ENCODE data around the gene DERA.
"Not testable (repeated sequence)": the region's sequence is repeated elsewhere in the genome, so short reads cannot be mapped to it uniquely, and the experiment has no call there.

Gene DERA

GRCh38 chr12:15971211-15971610 lies 60.1 kb downstream of the DERA start:
- no peak for DNase-seq

DNA sequence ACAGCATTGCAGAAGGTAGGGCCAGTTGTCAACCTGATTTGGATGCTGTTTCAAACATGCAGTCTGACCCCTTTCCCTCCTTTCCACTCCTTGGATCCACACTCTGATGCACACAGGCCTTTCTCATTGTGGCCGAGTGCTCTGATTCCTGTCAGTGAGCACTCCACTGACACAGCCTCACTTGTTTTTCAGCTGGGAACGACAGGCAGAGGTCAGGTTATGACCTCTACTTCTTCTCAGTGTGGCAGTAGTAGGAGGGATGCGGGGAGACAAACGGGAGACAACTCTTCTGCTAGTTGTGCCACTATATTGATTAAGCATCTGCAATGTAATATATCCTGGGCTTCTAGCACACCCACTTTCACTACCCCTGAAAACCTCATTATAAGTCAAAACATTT lies 61.8 kb downstream of the DERA start:
- DNase-seq: no peak

GRCh38 chr12:15977999-15978951 lies 67.1 kb downstream of the DERA start:
- no peak for DNase-seq

GRCh38 chr12:15979096-15980092 lies 68.3 kb downstream of the DERA start:
- no peak for DNase-seq

- no peak for DNase-seq
Measured at GRCh38 chr12:15982071-15982470, 70.9 kb downstream of the DERA start.

DNA sequence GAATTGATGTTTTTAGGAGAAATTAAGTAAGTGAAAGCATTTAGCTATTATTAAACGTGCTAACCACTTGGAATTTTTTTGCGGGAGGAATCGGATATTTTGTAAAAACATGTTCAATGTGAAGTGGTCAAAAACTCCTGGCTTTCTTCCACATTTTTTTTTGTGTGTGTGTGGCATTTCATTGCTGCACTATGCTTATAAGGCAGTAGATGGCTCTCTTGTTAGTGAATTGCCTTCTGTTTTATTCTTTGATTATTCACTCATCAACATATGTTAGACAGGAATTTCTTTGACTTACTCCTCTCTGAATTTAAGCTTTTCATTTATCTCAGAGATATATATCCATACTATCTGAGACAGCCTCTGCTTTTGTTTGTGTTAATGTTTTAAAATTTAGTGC lies 71.3 kb downstream of the DERA start:
- DNase-seq: no peak

DNA sequence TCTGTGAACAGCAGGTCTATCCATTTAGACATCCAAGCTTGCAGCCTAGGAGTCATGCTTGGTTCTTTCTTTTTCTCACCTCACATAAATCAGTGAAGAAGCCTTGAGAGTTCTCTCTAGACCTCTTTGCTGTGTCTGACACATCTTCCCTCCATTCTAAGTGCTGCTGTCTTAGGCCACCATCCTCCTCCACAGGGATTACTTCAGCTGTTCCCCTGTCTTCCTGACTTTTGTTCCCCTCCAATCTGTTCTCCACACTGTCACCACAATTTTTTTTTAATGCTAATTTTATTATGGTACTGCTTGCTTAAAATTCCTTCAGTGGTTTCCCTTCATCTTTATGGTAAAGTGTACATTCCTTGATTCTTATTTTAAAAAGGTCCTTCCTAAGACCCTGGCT lies 71.8 kb downstream of the DERA start:
- DNase-seq: no peak

DNA sequence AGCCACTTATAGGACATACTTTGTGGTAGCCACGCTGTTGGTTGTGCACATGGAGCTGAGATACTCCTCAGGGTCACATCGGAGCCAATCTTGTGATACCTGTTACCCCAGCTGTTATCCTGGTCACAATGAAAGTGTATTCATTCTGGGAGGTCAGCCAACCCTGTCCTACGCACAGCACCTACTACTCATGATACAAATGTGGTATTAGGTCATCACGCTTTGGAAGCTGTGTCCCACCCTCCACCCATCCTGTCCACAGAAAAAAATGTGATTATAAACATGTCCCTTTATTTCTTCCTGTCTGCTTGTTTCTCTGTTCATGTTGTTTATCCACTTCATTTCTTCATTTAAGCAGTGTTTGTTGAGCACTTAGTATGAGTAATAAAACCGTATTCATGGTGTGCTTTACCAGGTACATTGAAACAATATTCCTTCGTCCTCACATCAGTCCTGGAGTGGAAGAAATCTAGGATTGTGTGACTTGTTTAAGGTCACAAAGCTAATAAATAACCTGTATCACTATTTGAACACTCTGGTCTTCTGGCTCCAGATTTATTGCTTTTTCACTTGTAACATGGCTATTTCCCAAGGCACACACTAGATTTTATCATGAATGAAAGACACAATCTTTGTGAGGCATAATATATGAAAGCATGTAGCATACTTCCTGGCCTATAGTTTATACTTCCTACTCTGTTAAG lies 73.1 kb downstream of the DERA start:
- no peak for DNase-seq

DNA sequence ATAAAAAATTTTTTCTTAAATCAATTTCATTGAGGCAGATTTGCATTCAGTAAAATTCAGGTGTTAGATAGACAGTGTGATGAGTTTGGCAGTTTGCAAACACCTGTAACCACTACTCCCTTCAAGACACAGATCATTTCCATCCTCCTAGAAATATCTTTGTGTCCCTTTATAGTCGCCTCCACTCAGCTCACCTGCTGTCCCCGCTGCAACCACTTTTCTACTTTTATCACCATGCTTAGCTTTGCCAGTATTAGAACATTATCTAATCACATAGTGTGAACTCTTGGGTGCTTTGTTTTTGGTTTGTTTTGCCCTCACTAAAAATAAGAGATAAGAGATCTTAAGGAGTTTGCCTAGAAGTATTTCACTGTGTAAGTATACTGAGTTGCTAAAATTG lies 73.8 kb downstream of the DERA start:
- DNase-seq: no peak

DNA sequence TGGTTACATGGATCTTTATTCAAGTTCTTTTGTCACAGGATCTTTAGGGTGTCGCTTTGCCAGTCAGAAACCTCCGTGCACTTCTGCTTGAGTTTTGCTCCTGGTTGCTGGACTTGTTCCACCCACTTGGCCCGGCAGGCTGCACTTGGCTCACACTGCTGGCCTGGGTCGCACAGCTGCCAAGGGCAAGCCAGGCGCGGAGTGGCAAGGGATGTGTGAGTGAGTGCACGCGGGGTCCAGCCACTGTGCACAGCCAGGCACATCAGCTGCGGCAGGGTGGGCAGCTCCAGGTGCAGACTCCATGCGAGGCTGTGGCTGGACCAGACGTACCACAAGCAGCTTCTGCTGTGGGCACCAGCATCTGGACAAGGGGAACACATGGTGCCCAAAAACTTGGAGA lies 76.6 kb downstream of the DERA start:
- no peak for DNase-seq

DNA sequence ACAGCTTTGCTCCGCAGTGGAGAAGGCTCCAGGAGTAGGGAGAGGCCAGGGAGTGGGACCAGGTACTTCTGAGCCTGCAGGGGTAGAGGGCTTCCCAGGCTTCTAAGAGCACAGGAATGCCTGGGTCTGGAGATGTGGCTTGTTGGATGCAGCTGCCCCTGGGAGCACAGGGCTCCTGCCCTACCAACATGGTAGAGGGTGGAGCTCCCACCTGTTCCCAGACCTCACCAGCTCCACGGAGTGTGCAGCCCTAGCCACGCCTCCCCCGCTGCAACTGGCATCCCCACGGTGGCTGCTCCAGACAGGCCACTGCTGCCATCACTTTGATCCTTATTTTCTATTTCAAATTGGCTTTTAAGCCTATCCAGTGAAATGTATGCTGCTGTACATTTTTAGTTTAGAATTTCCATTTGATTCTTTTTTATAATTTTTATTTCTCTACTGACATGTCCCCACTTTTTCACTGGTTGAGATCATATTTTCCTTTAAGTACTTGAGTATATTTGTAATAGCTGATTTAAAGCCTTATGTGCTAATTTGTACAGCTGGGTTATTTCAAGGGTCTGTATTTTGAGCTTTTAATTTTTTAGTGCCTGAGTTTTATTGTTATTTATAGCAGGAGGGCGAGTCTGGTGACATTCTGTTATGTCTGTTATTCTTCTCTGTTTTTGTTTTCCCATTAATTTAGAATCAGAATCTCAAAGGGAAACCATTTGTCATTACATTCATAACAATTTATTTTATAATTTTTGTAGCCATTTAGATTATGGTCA lies 78.0 kb downstream of the DERA start:
- no peak for DNase-seq

- DNase-seq: no peak
Measured at GRCh38 chr12:15995801-15996200, 84.7 kb downstream of the DERA start.

- DNase-seq: no peak
Measured at GRCh38 chr12:15996254-15996653, 85.1 kb downstream of the DERA start.

DNA sequence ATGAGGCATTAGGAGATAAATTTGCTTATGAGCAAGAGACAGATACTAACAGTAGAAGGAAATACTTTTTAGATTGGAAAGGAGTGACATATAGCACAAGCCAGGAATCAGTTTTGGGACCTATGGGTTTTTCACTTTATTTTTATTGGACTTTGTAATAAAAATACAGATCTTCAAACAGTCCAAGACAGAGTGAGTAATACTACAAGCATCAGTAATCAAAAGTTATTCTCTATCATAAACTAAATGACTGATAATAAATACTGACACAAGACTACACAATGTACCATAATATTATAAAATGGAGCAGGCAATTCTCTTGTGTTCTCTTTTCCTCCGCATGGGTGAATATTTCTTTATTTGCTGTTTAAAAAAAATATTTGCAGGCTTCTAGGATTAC lies 85.8 kb downstream of the DERA start:
- DNase-seq: no peak

DNA sequence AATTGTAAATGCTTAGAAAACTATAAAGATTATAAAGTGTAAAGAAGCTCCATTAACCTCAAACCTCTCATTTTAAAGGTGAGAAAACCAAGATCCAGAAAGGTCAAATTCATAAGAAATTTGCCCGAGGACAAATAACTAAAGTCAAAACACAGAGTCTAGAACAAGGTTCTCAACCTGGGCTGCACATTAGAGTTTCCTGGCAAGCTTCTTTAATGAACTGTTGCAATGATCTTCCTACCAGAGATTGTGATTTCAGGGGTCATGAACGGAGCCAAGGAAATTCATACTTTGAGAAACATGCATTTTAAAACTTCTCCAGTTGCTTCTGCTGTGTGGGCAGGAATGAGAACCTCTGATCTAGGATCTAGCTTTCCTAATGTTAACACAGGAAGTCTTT lies 86.8 kb downstream of the DERA start:
- no peak for DNase-seq

DNA sequence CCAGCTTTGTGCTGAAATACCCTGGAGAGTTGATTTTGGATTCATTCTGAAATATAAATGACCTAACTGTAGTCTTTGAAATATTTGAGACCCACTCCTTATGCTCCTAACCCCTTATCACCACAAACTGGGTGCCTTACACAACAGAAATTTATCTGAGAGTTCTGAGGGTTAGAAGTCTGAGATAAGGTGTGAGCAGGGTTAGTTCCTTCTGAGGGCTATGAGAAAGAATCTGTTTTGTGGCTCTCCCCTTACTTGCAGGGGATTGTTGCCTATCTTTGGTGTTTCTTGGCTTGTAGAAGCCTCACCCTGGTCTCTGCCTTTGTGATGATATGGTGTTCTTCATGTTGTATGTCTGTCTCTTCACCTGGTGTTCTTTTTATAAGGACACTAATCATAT lies 91.7 kb downstream of the DERA start:
- no peak for DNase-seq

DNA sequence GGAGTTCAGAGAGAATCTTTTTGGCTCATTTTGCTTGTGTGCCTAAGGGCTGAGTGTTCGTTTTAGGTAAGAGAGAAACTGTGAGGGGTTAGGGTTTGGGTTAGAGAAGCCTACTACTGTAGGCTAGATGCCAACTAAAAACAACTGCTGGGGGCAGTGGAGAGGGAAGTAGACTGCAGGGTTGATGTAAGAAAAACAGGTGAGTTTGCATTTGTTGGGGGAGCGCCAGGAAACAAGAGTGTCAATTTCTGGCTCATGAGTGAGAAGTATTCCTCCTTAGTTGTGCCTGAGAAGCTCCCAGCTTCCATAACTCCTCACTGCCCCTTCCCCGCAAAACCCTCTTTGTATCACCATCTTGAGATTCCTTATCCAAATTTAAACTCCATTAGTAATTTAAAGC lies 92.3 kb downstream of the DERA start:
- DNase-seq: no peak

- no peak for DNase-seq
Measured at GRCh38 chr12:16006752-16007151, 95.6 kb downstream of the DERA start.

- no peak for DNase-seq
Measured at GRCh38 chr12:16008421-16008824, 97.3 kb downstream of the DERA start.

DNA sequence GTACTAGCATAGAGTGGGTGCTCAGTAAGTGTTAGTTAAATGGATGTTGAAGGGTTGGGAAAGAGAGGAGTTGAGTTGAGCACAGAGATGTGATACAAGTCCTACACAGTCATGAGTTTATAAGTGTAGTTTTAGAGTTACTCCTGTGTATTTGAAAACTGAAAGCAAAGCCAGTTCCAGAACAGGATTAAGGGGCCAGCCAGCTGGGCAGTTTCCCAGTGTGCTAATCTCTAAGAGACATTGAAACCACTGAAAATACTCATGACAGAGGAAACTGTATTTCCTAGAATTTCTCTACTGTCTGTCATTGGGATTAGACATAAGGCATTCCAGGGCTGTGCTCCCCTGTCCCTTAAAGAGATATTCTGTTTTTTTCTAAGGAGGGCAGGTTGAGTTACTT lies 101.0 kb downstream of the DERA start:
- DNase-seq: no peak

DNA sequence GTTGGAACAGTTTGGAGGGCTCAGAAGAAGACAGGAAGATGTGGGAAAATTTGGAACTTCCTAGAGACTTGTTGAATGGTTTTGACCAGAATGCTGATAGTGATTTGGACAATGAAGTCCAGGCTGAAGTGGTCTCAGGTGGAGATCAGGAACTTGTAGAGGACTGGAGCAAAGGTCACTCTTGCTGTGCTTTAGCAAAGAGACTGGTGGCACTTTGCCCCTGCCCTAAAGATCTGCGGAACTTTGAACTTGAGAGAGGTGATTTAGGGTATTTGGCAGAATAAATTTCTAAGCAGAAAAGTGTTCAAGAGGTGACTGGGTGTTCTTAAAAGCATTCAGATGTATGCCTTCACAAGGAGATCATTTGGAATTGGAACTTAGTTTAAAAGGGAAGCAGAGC lies 102.6 kb downstream of the DERA start:
- not testable (repeated sequence) for DNase-seq

GRCh38 chr12:16014394-16014793 lies 103.3 kb downstream of the DERA start:
- not testable (repeated sequence) for DNase-seq

Data from CD4-positive, alpha-beta T cell treated with Interleukin-4 for 1 hour (primary cell).